HEK293 (cell line): ENCODE results near the gene FCER2.

Source experiments
- CTCF ChIA-PET: fragments of 350-600 bp; formaldehyde crosslinking; extraction: SDS; loops from one replicate; lab custom pipeline; 2021; ENCODE audit warnings: antibody characterized with exemption; lab: Yijun Ruan, JAX
- POLR2A ChIA-PET: fragments of 300-600 bp; formaldehyde crosslinking; extraction: SDS; loops from one replicate; lab custom pipeline; 2020; ENCODE audit warnings: antibody characterized with exemption, inconsistent platforms; lab: Yijun Ruan, JAX
- H3K27ac ChIP-seq: fragments of 200-500 bp; sonication (Bioruptor generic); 2 replicates; pipeline ENCODE4 v1.5.1; 2014; ENCODE audit warnings: low read depth, low read length, control low read depth, inconsistent platforms; ENCODE audit errors: extremely low read depth
- H3K36me3 ChIP-seq, 2 experiments: fragments of 200-500 bp in 1 of 2; sonication (Bioruptor generic) in 1 of 2; 1 replicate in 1 of 2; 2 replicates in 1 of 2; pipeline ENCODE4 v1.5.1; 2014 to 2017; ENCODE audit warnings: inconsistent platforms in 2 of 2, low read length in 2 of 2; ENCODE audit not compliant: control insufficient read depth in 2 of 2, insufficient read depth in 1 of 2
- H3K4me1 ChIP-seq: fragments of 200-500 bp; sonication (Bioruptor generic); 2 replicates; pipeline ENCODE4 v1.5.1; 2014; ENCODE audit warnings: mild to moderate bottlenecking, low read length, inconsistent platforms; ENCODE audit not compliant: control insufficient read depth, insufficient read depth
- H3K4me3 ChIP-seq: 2 replicates; pipeline ENCODE4 v1.5.1; 2011; ENCODE audit warnings: low read depth, mild to moderate bottlenecking, control low read depth, low read length, moderate library complexity
- H3K9me3 ChIP-seq: fragments of 200-500 bp; sonication (Bioruptor generic); 2 replicates; pipeline ENCODE4 v1.5.1; 2014; ENCODE audit warnings: low read depth, low read length, inconsistent platforms; ENCODE audit not compliant: control insufficient read depth, insufficient read depth
- FEZF1 ChIP-seq: fragments of 450-650 bp; formaldehyde crosslinking; IDR thresholded peaks from 2 replicates; pipeline ENCODE4 v1.5.1; 2016; ENCODE audit warnings: missing biosample characterization, missing genetic modification characterization
- KLF1 ChIP-seq: fragments of 450-650 bp; formaldehyde crosslinking; IDR thresholded peaks from 2 replicates; pipeline ENCODE4 v1.5.1; 2016; ENCODE audit warnings: missing biosample characterization, missing genetic modification characterization
- KLF16 ChIP-seq: fragments of 450-650 bp; formaldehyde crosslinking; IDR thresholded peaks from 2 replicates; pipeline ENCODE4 v1.5.1; 2017; ENCODE audit warnings: missing biosample characterization, missing genetic modification characterization
- KLF9 ChIP-seq: fragments of 450-650 bp; formaldehyde crosslinking; IDR thresholded peaks from 2 replicates; pipeline ENCODE4 v1.5.1; 2016; ENCODE audit warnings: missing biosample characterization, missing genetic modification characterization, low read depth
- SETDB1 ChIP-seq: IDR thresholded peaks from one replicate; pipeline ENCODE4 v1.6.1; 2017; ENCODE audit warnings: mild to moderate bottlenecking, low read length, moderate library complexity, mixed read lengths; ENCODE audit not compliant: insufficient read length
- SP2 ChIP-seq: fragments of 450-650 bp; formaldehyde crosslinking; IDR thresholded peaks from 2 replicates; pipeline ENCODE4 v1.5.1; 2016; ENCODE audit warnings: missing biosample characterization, missing genetic modification characterization
- SP3 ChIP-seq: fragments of 450-650 bp; formaldehyde crosslinking; IDR thresholded peaks from 2 replicates; pipeline ENCODE4 v1.5.1; 2016; ENCODE audit warnings: missing biosample characterization, missing genetic modification characterization
- ZBTB20 ChIP-seq: fragments of 450-650 bp; formaldehyde crosslinking; IDR thresholded peaks from 2 replicates; pipeline ENCODE4 v1.5.1; 2016; ENCODE audit warnings: missing biosample characterization, missing genetic modification characterization
- ZBTB8A ChIP-seq: fragments of 450-650 bp; formaldehyde crosslinking; IDR thresholded peaks from 2 replicates; pipeline ENCODE4 v1.5.1; 2016; ENCODE audit warnings: missing biosample characterization, missing genetic modification characterization
- ZNF169 ChIP-seq: fragments of 450-650 bp; formaldehyde crosslinking; IDR thresholded peaks from 2 replicates; pipeline ENCODE4 v1.5.1; 2016; ENCODE audit warnings: missing biosample characterization, missing genetic modification characterization
- ZNF2 ChIP-seq: fragments of 450-650 bp; formaldehyde crosslinking; IDR thresholded peaks from 2 replicates; pipeline ENCODE4 v1.5.1; 2016; ENCODE audit warnings: missing biosample characterization, missing genetic modification characterization
- ZNF280D ChIP-seq: fragments of 450-650 bp; formaldehyde crosslinking; IDR thresholded peaks from 2 replicates; pipeline ENCODE4 v1.5.1; 2016; ENCODE audit warnings: missing biosample characterization, missing genetic modification characterization
- ZNF335 ChIP-seq: fragments of 450-650 bp; formaldehyde crosslinking; conservative IDR thresholded peaks from 2 replicates; pipeline ENCODE4 v1.5.1; 2016; ENCODE audit warnings: missing biosample characterization, missing genetic modification characterization
- ZNF350 ChIP-seq: fragments of 450-650 bp; formaldehyde crosslinking; IDR thresholded peaks from 2 replicates; pipeline ENCODE4 v1.5.0; 2017; ENCODE audit warnings: missing biosample characterization, mild to moderate bottlenecking, missing genetic modification characterization
- ZNF366 ChIP-seq: fragments of 450-650 bp; formaldehyde crosslinking; conservative IDR thresholded peaks from 2 replicates; pipeline ENCODE4 v1.5.1; 2016; ENCODE audit warnings: missing biosample characterization, missing genetic modification characterization
- ZNF610 ChIP-seq: fragments of 450-650 bp; formaldehyde crosslinking; IDR thresholded peaks from 2 replicates; pipeline ENCODE4 v1.5.1; 2016; ENCODE audit warnings: missing biosample characterization, missing genetic modification characterization, borderline replicate concordance
- ZNF621 ChIP-seq: fragments of 450-650 bp; formaldehyde crosslinking; IDR thresholded peaks from 2 replicates; pipeline ENCODE4 v1.5.1; 2017; ENCODE audit warnings: missing biosample characterization, missing genetic modification characterization

The FCER2 gene

GRCh38 chr19:7676376-7676775 is 25.6 kb downstream of the FCER2 start:
- ChIA-PET CTCF (interaction anchor here (0.9 to 1.6 kb wide), 3 partner anchors 24 to 146 kb away, joined by 3 to 5 read pairs (median 3); no protein-coding TSS in a partner anchor), POLR2A (no interaction called here)
- Histone ChIP-seq H3K4me3 (no peak overlapping the region), H3K27ac (no peak overlapping the region), H3K4me1 (no peaks in the 10 kb centered on the region), H3K9me3 (no peaks in the 10 kb centered on the region)
- TF ChIP-seq KLF1 (tag by site-specific recombination): 0 out of 2 replicates have a peak, but pooled peaks have one; percentile 23
- 0 out of 2 replicates have a peak, but pooled peaks have one; percentile 12 for TF ChIP-seq KLF9 (tag by site-specific recombination)
- no peak for TF ChIP-seq ZNF169 (tag by site-specific recombination)
- TF ChIP-seq, all 188 proteins: peak for 2
- no peaks in the 10 kb centered on the region for H3K36me3 ChIP-seq

GRCh38 chr19:7674010-7675005 is 27.6 kb downstream of the FCER2 start:
- no peaks in the 10 kb centered on the region for H3K9me3 ChIP-seq
- POLR2A ChIA-PET: interaction anchor here (0.7 kb wide), 2 partner anchors 41 to 566 kb away, joined by 4 to 6 read pairs; partner anchors contain the start of gene PCP2
- no peaks in the 10 kb centered on the region for H3K4me1 ChIP-seq
- CTCF ChIA-PET: interaction anchor here (1.5 to 1.7 kb wide), 2 partner anchors 23 to 106 kb away, joined by 5 to 6 read pairs; no protein-coding TSS in a partner anchor
- H3K27ac ChIP-seq: no peak overlapping the region
- TF ChIP-seq SETDB1 (peak; percentile 67), ZNF621 (tag by site-specific recombination) (peak; percentile 75; the same call in 1 of the 2 replicates), ZNF366 (tag by site-specific recombination) (peak; percentile 64), ZNF335 (tag by site-specific recombination) (0 out of 2 replicates have a peak, but pooled peaks have one; percentile 19), ZNF350 (peak; percentile 88), ZBTB20 (tag by site-specific recombination) (peak; percentile 54; the same call in 1 of the 2 replicates), ZNF2 (tag by site-specific recombination) (no peak), SP2 (peak; percentile 67), FEZF1 (tag by site-specific recombination) (peak; percentile 59), SP3 (peak; percentile 50), KLF16 (tag by site-specific recombination) (no peak)
- no peaks in the 10 kb centered on the region for H3K36me3 ChIP-seq
- H3K4me3 ChIP-seq: no peak overlapping the region

GRCh38 chr19:7672522-7672921 is 29.4 kb downstream of the FCER2 start:
- peak; percentile 84; the same call in 1 of the 2 replicates for TF ChIP-seq ZNF610 (tag by site-specific recombination)
- TF ChIP-seq ZNF280D (tag by site-specific recombination): no peak
- TF ChIP-seq ZBTB8A: no peak
- H3K36me3 ChIP-seq: no peaks in the 10 kb centered on the region
- H3K9me3 ChIP-seq: no peaks in the 10 kb centered on the region
- no peak overlapping the region for H3K27ac ChIP-seq
- ChIA-PET CTCF (interaction anchor here (1.0 kb wide), 1 partner anchor 809 kb away, joined by 3 read pairs; no protein-coding TSS in a partner anchor), POLR2A (interaction anchor here (1.2 kb wide), 1 partner anchor 8 kb away, joined by 3 read pairs; the partner anchor contains the start of gene TRAPPC5)
- no peaks in the 10 kb centered on the region for H3K4me1 ChIP-seq
- no peak overlapping the region for H3K4me3 ChIP-seq
